ENCODE data around the gene PRR5L.

GRCh38 chr11:36394926-36395325 is 98.8 kb downstream of the PRR5L start:
- TF ChIP-seq TGIF2 (CRISPR knock-in tag; IDR thresholded peaks at IDR 0.05) (no peak), SMAD1 (IDR thresholded peaks at IDR 0.05; ENCODE audit: low read depth, low read length, partially characterized antibody) (no peak), EZH2 (IDR thresholded peaks at IDR 0.05; ENCODE audit: borderline replicate concordance, low read depth, low read length) (no peak), E4F1 (CRISPR knock-in tag; IDR thresholded peaks at IDR 0.05; ENCODE audit: borderline replicate concordance) (no peak), NRF1 (conservative IDR thresholded peaks at IDR 0.05 in 1 of 2, IDR thresholded peaks at IDR 0.05 in 1 of 2) (no peak), ZNF586 (CRISPR knock-in tag; conservative IDR thresholded peaks at IDR 0.05) (no peak), IRF9 (tag; IDR thresholded peaks at IDR 0.05) (no peak), ZNF740 (CRISPR knock-in tag; IDR thresholded peaks at IDR 0.05) (no peak), ZNF740 (tag; IDR thresholded peaks at IDR 0.05) (no peak), NKRF (IDR thresholded peaks at IDR 0.05; ENCODE audit: borderline replicate concordance) (no peak), ZBTB11 (CRISPR knock-in tag; IDR thresholded peaks at IDR 0.05) (no peak), CC2D1A (IDR thresholded peaks at IDR 0.05) (no peak), ZNF197 (CRISPR knock-in tag; IDR thresholded peaks at IDR 0.05; ENCODE audit: low read depth) (no peak)

Data from K562 (cell line).